ENCODE data around the gene SHISA2.

- no peak for TF ChIP-seq CTCF (conservative IDR thresholded peaks at IDR 0.05; ENCODE audit: low read length)
- no peak for TF ChIP-seq EZH2phosphoT487 (IDR thresholded peaks at IDR 0.05; ENCODE audit: borderline replicate concordance)
Observed at GRCh38 chr13:26026211-26026610, 25.6 kb downstream of the SHISA2 start.
